Trophoblast cell (in vitro differentiated cells and primary cell): ENCODE results near the gene SULT1E1.
A peak's percentile ranks its signal among the peaks of the same experiment; 100 is the strongest.

ENCODE experiments used
- DNase-seq, 2 donors: peaks; one replicate each; pipeline ENCODE4 v3.0.0-alpha.2; 2016
- H2AFZ ChIP-seq: 2 replicates; pipeline ENCODE4 v1.6.1; 2013; ENCODE audit warnings: low read length, moderate library complexity, mild to moderate bottlenecking; ENCODE audit not compliant: insufficient read depth, poor library complexity
- H2AK5ac ChIP-seq: 2 replicates; pipeline ENCODE4 v1.6.1; 2013; ENCODE audit warnings: mild to moderate bottlenecking, low read length
- H2BK120ac ChIP-seq: 2 replicates; pipeline ENCODE4 v1.6.1; 2013; ENCODE audit warnings: low read length, mild to moderate bottlenecking, moderate library complexity; ENCODE audit not compliant: insufficient read depth, poor library complexity
- H2BK12ac ChIP-seq: 2 replicates; pipeline ENCODE4 v1.6.1; 2013; ENCODE audit warnings: mild to moderate bottlenecking, low read length, moderate library complexity
- H2BK5ac ChIP-seq: 2 replicates; pipeline ENCODE4 v1.6.1; 2013; ENCODE audit warnings: low read length, low read depth, moderate library complexity, mild to moderate bottlenecking; ENCODE audit not compliant: poor library complexity
- H3K14ac ChIP-seq: 2 replicates; pipeline ENCODE4 v1.6.1; 2013; ENCODE audit warnings: mild to moderate bottlenecking, low read length
- H3K18ac ChIP-seq: 2 replicates; pipeline ENCODE4 v1.6.1; 2013; ENCODE audit warnings: mild to moderate bottlenecking, low read length
- H3K23ac ChIP-seq: 2 replicates; pipeline ENCODE4 v1.6.1; 2013; ENCODE audit warnings: low read length
- H3K27ac ChIP-seq: 2 replicates; pipeline ENCODE4 v1.5.1; 2013; ENCODE audit warnings: low read depth, mild to moderate bottlenecking, inconsistent platforms, low read length, moderate library complexity
- H3K27me3 ChIP-seq: 2 replicates; pipeline ENCODE4 v1.6.1; 2013; ENCODE audit warnings: inconsistent platforms, mild to moderate bottlenecking, low read length, moderate library complexity; ENCODE audit not compliant: insufficient read depth
- H3K36me3 ChIP-seq, 2 experiments: 1 replicate in 1 of 2; 2 replicates in 1 of 2; pipeline ENCODE4 v1.6.1; 2013; ENCODE audit warnings: low read length in 2 of 2, mild to moderate bottlenecking in 2 of 2, moderate library complexity in 1 of 2; ENCODE audit not compliant: insufficient read depth in 2 of 2, control insufficient read depth in 1 of 2
- H3K4ac ChIP-seq: 2 replicates; pipeline ENCODE4 v1.6.1; 2013; ENCODE audit warnings: low read depth, mild to moderate bottlenecking, low read length, moderate library complexity
- H3K4me1 ChIP-seq, 2 experiments: 1 replicate in 1 of 2; 2 replicates in 1 of 2; pipeline ENCODE4 v1.6.1; 2013; ENCODE audit warnings: low read length in 2 of 2, mild to moderate bottlenecking in 2 of 2, moderate library complexity in 1 of 2; ENCODE audit not compliant: insufficient read depth in 2 of 2, control insufficient read depth in 1 of 2
- H3K4me2 ChIP-seq: 2 replicates; pipeline ENCODE4 v1.6.1; 2013; ENCODE audit warnings: inconsistent platforms, mild to moderate bottlenecking, low read length, moderate library complexity
- H3K4me3 ChIP-seq: 2 replicates; pipeline ENCODE4 v1.5.1; 2013; ENCODE audit warnings: mild to moderate bottlenecking, low read depth, low read length, inconsistent platforms
- H3K79me1 ChIP-seq: one replicate; pipeline ENCODE4 v1.6.1; 2013; ENCODE audit warnings: low read length
- H3K79me2 ChIP-seq: 2 replicates; pipeline ENCODE4 v1.6.1; 2013; ENCODE audit warnings: low read length, mild to moderate bottlenecking; ENCODE audit not compliant: control insufficient read depth, insufficient read depth, poor library complexity
- H3K9ac ChIP-seq: 2 replicates; pipeline ENCODE4 v1.6.1; 2013; ENCODE audit warnings: mild to moderate bottlenecking, low read length
- H3K9me3 ChIP-seq: 2 replicates; pipeline ENCODE4 v1.6.1; 2013; ENCODE audit warnings: low read depth, mild to moderate bottlenecking, control low read depth, inconsistent platforms, low read length; ENCODE audit not compliant: insufficient read depth
- H4K12ac ChIP-seq: 2 replicates; pipeline ENCODE4 v1.6.1; 2013; ENCODE audit warnings: low read depth, mild to moderate bottlenecking, low read length, moderate library complexity
- H4K8ac ChIP-seq: 2 replicates; pipeline ENCODE4 v1.6.1; 2013; ENCODE audit warnings: low read depth, mild to moderate bottlenecking, low read length, moderate library complexity
- H4K91ac ChIP-seq: one replicate; pipeline ENCODE4 v1.6.1; 2013; ENCODE audit warnings: low read depth, mild to moderate bottlenecking, low read length, moderate library complexity
- WGBS: extraction: QIAGEN DNeasy Blood & Tissue Kit; methylation state at CpG from one replicate; pipeline ENCODE4 v1.1.7; 2013; ENCODE audit warnings: missing lambda C conversion rate; ENCODE audit not compliant: insufficient read length, insufficient coverage; ENCODE audit errors: extremely low coverage; 5-methylcytosine and 5-hydroxymethylcytosine counted together

Gene SULT1E1

GRCh38 chr4:69816236-69816635 is 43.7 kb downstream of the SULT1E1 start:
- WGBS: no CpG with 5 or more reads among the region's 3 CpGs
- H3K4me2 ChIP-seq: no peak overlapping the region

GRCh38 chr4:69813628-69814027 is 46.3 kb downstream of the SULT1E1 start:
- Histone ChIP-seq H4K8ac (no peak overlapping the region), H3K9ac (no peak overlapping the region), H2BK12ac (no peak overlapping the region), H2BK120ac (no peak overlapping the region), H3K4me3 (no peak overlapping the region), H3K9me3 (no peaks in the 10 kb centered on the region), H4K91ac (no peak overlapping the region), H3K4me1 (no peaks in the 10 kb centered on the region), H3K36me3 (no peaks in the 10 kb centered on the region), H3K23ac (no peak overlapping the region), H3K4ac (no peak overlapping the region), H2AK5ac (no peak overlapping the region), H3K79me2 (no peaks in the 10 kb centered on the region), H3K4me2 (no peak overlapping the region), H4K12ac (no peak overlapping the region), H2BK5ac (no peak overlapping the region), H3K27me3 (no peaks in the 10 kb centered on the region), H3K79me1 (no peaks in the 10 kb centered on the region), H2AFZ (no peak overlapping the region), H3K18ac (no peak overlapping the region), H3K27ac (no peak overlapping the region), H3K14ac (no peak overlapping the region)
- DNase-seq: no peak
- no CpG with 5 or more reads among the region's 1 CpG for WGBS

More at GRCh38 chr4:69816236-69816635, 43.7 kb downstream of the SULT1E1 start:
- no peak overlapping the region for H3K18ac ChIP-seq
- H4K12ac ChIP-seq: no peak overlapping the region
- H3K4me3 ChIP-seq: no peak overlapping the region
- no peaks in the 10 kb centered on the region for H3K36me3 ChIP-seq
- no peak overlapping the region for H3K27ac ChIP-seq
- no peak overlapping the region for H4K91ac ChIP-seq
- no peaks in the 10 kb centered on the region for H3K79me2 ChIP-seq
- H3K9me3 ChIP-seq: no peaks in the 10 kb centered on the region
- H2BK12ac ChIP-seq: no peak overlapping the region
- no peak overlapping the region for H2BK120ac ChIP-seq
- no peak overlapping the region for H2BK5ac ChIP-seq
- H3K27me3 ChIP-seq: no peaks in the 10 kb centered on the region
- no peak overlapping the region for H3K4ac ChIP-seq
- no peak for DNase-seq
- no peak overlapping the region for H3K9ac ChIP-seq
- H3K79me1 ChIP-seq: no peaks in the 10 kb centered on the region
- H3K14ac ChIP-seq: no peak overlapping the region
- H4K8ac ChIP-seq: no peak overlapping the region
- H2AK5ac ChIP-seq: no peak overlapping the region
- H2AFZ ChIP-seq: no peak overlapping the region
- no peak overlapping the region for H3K23ac ChIP-seq
- H3K4me1 ChIP-seq: no peaks in the 10 kb centered on the region

GRCh38 chr4:69811166-69811565 is 48.8 kb downstream of the SULT1E1 start:
- no peak overlapping the region for H4K12ac ChIP-seq
- no peak overlapping the region for H2AK5ac ChIP-seq
- H3K14ac ChIP-seq: no peak overlapping the region
- no peak overlapping the region for H3K4ac ChIP-seq
- no peak overlapping the region for H3K27ac ChIP-seq
- H3K79me2 ChIP-seq: no peaks in the 10 kb centered on the region
- no peak for DNase-seq
- no peaks in the 10 kb centered on the region for H3K79me1 ChIP-seq
- no peaks in the 10 kb centered on the region for H3K9me3 ChIP-seq
- no peak overlapping the region for H3K18ac ChIP-seq
- no peaks in the 10 kb centered on the region for H3K36me3 ChIP-seq
- no peaks in the 10 kb centered on the region for H3K27me3 ChIP-seq
- H2AFZ ChIP-seq: no peak overlapping the region
- H3K23ac ChIP-seq: no peak overlapping the region
- H3K4me3 ChIP-seq: no peak overlapping the region
- no peak overlapping the region for H2BK120ac ChIP-seq
- no peak overlapping the region for H4K91ac ChIP-seq
- H3K4me1 ChIP-seq: no peaks in the 10 kb centered on the region
- H3K4me2 ChIP-seq: no peak overlapping the region
- no peak overlapping the region for H2BK12ac ChIP-seq
- H4K8ac ChIP-seq: no peak overlapping the region
- H2BK5ac ChIP-seq: no peak overlapping the region
- H3K9ac ChIP-seq: no peak overlapping the region
- WGBS: no CpG with 5 or more reads among the region's 1 CpG

- H3K4ac ChIP-seq: no peak overlapping the region
- H3K4me1 ChIP-seq: no peaks in the 10 kb centered on the region
- peak; percentile 18 to 63 for DNase-seq
- no peak overlapping the region for H2BK120ac ChIP-seq
- H3K9ac ChIP-seq: no peak overlapping the region
- H2AK5ac ChIP-seq: no peak overlapping the region
- no peak overlapping the region for H3K23ac ChIP-seq
- H3K4me3 ChIP-seq: no peak overlapping the region
- H2BK12ac ChIP-seq: no peak overlapping the region
- H3K14ac ChIP-seq: no peak overlapping the region
- H2AFZ ChIP-seq: no peak overlapping the region
- no peak overlapping the region for H3K4me2 ChIP-seq
- no peak overlapping the region for H2BK5ac ChIP-seq
- H3K27ac ChIP-seq: no peak overlapping the region
- H3K9me3 ChIP-seq: no peaks in the 10 kb centered on the region
- WGBS: no CpG with 5 or more reads among the region's 1 CpG
- no peak overlapping the region for H4K12ac ChIP-seq
- H3K79me1 ChIP-seq: no peaks in the 10 kb centered on the region
- no peak overlapping the region for H3K18ac ChIP-seq
- no peak overlapping the region for H4K91ac ChIP-seq
- H3K79me2 ChIP-seq: no peaks in the 10 kb centered on the region
- H4K8ac ChIP-seq: no peak overlapping the region
- no peaks in the 10 kb centered on the region for H3K27me3 ChIP-seq
- H3K36me3 ChIP-seq: no peaks in the 10 kb centered on the region
Measured at GRCh38 chr4:69800599-69800998, 59.3 kb downstream of the SULT1E1 start.
